Measurements from ENCODE around the gene NAA35. TPM values are rescaled to one million over a fixed set of nuclear protein-coding genes. Genes with fewer than 3 reads are reported as not detected.

Gene NAA35
- total and polyA plus RNA-seq, 7 donors: 13.7 to 36.8 (median 25.0) TPM

DNA sequence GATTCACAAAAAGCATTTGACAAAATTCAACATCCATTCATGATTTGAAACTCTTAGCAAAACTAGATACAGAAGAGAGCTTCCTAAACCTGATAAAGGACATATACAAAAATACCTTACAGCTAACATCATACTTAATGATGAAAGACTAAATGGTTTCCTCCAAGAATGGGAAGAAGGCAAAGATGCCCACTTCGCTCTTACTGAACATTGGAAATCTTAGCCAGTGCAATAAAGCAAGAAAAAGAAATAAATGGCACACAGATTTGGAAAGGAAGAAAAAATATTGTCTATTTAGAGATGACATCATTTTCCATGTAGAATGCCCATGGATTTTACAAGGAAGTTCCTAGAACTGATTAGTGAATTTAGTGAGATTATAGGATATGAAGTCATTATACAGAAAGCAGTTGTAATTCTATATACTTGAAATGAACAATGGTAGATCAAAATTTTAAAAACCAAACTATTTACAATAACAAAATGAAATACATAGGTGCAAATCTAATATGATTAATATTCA is 64.4 kb downstream of the NAA35 start:
- H3K9me3 ChIP-seq: no peaks in the 10 kb centered on the region
- TF ChIP-seq, protein P1, sequence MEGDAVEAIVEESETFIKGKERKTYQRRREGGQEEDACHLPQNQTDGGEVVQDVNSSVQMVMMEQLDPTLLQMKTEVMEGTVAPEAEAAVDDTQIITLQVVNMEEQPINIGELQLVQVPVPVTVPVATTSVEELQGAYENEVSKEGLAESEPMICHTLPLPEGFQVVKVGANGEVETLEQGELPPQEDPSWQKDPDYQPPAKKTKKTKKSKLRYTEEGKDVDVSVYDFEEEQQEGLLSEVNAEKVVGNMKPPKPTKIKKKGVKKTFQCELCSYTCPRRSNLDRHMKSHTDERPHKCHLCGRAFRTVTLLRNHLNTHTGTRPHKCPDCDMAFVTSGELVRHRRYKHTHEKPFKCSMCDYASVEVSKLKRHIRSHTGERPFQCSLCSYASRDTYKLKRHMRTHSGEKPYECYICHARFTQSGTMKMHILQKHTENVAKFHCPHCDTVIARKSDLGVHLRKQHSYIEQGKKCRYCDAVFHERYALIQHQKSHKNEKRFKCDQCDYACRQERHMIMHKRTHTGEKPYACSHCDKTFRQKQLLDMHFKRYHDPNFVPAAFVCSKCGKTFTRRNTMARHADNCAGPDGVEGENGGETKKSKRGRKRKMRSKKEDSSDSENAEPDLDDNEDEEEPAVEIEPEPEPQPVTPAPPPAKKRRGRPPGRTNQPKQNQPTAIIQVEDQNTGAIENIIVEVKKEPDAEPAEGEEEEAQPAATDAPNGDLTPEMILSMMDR (IDR thresholded peaks at IDR 0.05): no peak
- WGBS, 3 donors: 94 to 100% (median 100%) methylated on average over 1 of the region's 1 CpG
- intact Hi-C loops (cut with DNase I): no loop called here
- DNase-seq: no peak
- H3K4me1 ChIP-seq: no peaks in the 10 kb centered on the region
- no peak for ATAC-seq
- H3K27ac ChIP-seq: no peak overlapping the region
- peaks cover 3 to 82% of the 10 kb centered on the region in 2 donors for H3K36me3 ChIP-seq (ENCODE audit: insufficient read depth in 1 of 2, low read depth in 1 of 2)
- H3K4me3 ChIP-seq: no peak overlapping the region
- H3K27me3 ChIP-seq (ENCODE audit: insufficient read depth in 3 of 3, low read length in 2 of 3): no peaks in the 10 kb centered on the region

DNA sequence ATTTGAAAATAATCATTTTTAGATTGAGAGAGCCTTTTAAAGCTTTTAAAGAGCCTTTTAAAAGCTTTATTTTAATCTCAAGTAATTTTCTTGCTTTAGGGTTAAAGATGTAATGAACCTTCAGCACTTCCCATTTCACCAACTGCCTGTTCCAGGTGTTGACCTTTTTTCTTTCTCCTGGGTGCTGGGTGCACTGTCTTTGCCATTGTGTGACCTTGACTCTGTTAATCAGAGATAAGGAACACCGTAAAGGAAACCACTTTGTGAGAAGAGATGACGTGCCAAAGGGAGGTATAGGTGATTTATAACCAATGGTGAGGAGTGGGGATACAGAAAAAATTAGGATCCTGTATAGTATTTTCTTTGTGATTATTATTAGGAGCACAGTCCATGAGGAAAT is 68.2 kb downstream of the NAA35 start:
- Histone ChIP-seq H3K4me3 (no peak overlapping the region), H3K36me3 (ENCODE audit: insufficient read depth in 1 of 2, low read depth in 1 of 2) (peaks cover 5 to 96% of the 10 kb centered on the region in 2 donors), H3K27me3 (ENCODE audit: insufficient read depth in 3 of 3, low read length in 2 of 3) (no peaks in the 10 kb centered on the region), H3K9me3 (no peaks in the 10 kb centered on the region), H3K27ac (no peak overlapping the region), H3K4me1 (no peaks in the 10 kb centered on the region)
- DNase-seq: no peak
- intact Hi-C loops (cut with DNase I): no loop called here
- TF ChIP-seq, protein P1 (IDR thresholded peaks at IDR 0.05): no peak
- WGBS, 3 donors: 83 to 89% (median 88%) methylated on average over 2 of the region's 2 CpGs
- ATAC-seq: no peak

DNA sequence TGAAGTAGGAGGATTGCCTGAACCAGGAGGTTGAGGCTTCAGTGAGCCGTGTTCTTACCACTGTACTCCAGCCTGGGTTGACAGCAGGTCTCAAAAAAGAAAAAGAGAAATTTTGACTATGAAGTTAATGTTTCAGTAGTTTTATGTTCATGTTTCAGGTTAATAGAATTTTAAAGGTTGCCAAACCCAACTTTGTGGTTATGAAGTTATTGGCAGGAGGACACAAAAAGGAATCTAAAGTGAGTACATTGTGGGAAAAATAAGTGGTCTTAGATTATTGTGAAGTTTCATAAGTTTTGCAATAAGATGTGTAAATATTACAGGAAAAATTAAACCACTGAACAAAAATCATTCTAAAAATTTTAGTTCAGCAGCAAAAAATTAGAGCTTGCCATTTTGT is 79.8 kb downstream of the NAA35 start:
- 98 to 100% (median 100%) methylated on average over 1 of the region's 1 CpG for WGBS, 3 donors
- H3K27me3 ChIP-seq (ENCODE audit: insufficient read depth in 3 of 3, low read length in 2 of 3): no peaks in the 10 kb centered on the region
- no peak overlapping the region for H3K27ac ChIP-seq
- no peaks in the 10 kb centered on the region for H3K4me1 ChIP-seq
- no peak for DNase-seq
- no peak for ATAC-seq
- intact Hi-C loops (cut with DNase I): no loop called here
- no peak overlapping the region for H3K4me3 ChIP-seq
- H3K36me3 ChIP-seq (ENCODE audit: insufficient read depth in 1 of 2, low read depth in 1 of 2): peaks cover 5 to 95% of the 10 kb centered on the region in 2 donors
- no peaks in the 10 kb centered on the region for H3K9me3 ChIP-seq
- TF ChIP-seq, protein P1 (IDR thresholded peaks at IDR 0.05): no peak

DNA sequence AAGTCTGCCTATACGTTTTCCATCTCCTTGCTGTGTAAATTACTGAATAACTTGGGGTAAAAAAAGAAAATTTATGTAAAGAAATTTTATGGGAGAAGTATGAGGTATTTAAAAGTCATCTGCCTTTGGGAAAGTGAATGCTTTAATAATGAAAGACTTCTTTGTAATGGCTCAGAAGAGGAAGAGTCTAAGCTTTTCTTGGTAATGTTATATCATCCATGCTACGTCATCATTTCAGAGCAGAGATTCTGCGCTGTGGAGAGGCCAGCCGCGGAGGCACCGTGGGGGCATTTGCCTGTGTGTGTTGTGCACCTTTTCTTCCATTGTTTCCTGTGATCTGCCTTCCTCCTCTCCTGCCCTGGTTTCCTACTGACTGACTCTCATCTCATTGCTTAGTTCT is 80.2 kb downstream of the NAA35 start:
- no peak for DNase-seq
- no peaks in the 10 kb centered on the region for H3K4me1 ChIP-seq
- H3K27me3 ChIP-seq (ENCODE audit: insufficient read depth in 3 of 3, low read length in 2 of 3): no peaks in the 10 kb centered on the region
- intact Hi-C loops (cut with DNase I): no loop called here
- no peak overlapping the region for H3K27ac ChIP-seq
- peaks cover 5 to 99% of the 10 kb centered on the region in 2 donors for H3K36me3 ChIP-seq (ENCODE audit: insufficient read depth in 1 of 2, low read depth in 1 of 2)
- 90 to 93% (median 91%) methylated on average over 6 of the region's 6 CpGs for WGBS, 3 donors
- H3K9me3 ChIP-seq: no peaks in the 10 kb centered on the region
- no peak overlapping the region for H3K4me3 ChIP-seq
- no peak for ATAC-seq
- TF ChIP-seq, protein P1 (IDR thresholded peaks at IDR 0.05): no peak

DNA sequence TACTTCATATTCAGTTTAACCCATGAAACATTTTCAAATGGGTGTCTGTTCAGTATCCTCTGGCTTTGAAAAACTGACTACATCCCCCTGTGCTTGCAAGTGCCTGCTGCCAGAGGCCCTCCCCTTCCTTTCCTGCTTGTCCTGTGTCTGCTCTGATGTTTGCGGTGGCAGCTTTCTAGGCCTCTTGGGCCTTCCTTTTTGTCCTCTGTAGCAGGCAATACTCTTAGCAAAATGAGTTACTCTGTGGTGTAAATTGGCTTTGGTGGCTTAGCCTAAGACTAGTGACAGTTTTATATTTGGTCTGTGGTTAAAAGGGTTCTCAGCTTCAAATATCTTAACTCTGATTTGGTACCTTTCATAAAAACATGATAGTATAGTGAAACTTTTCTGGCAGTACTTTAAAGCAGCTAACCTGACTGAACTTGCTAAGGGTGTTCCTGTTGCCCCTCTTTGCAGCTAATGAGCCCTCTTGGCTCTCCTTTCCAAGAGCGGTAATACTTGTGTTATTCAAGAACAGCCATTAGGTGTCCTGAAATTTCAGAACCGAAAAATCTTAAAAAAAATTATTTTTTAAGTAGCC is 81.8 kb downstream of the NAA35 start:
- no peaks in the 10 kb centered on the region for H3K27me3 ChIP-seq (ENCODE audit: insufficient read depth in 3 of 3, low read length in 2 of 3)
- intact Hi-C loops (cut with DNase I): no loop called here
- DNase-seq (no peak), ATAC-seq (no peak)
- peaks cover 0 to 98% of the 10 kb centered on the region in 2 donors for H3K36me3 ChIP-seq (ENCODE audit: insufficient read depth in 1 of 2, low read depth in 1 of 2)
- H3K4me1 ChIP-seq: no peaks in the 10 kb centered on the region
- TF ChIP-seq, protein P1 (IDR thresholded peaks at IDR 0.05): no peak
- WGBS, 3 donors: 74 to 78% (median 77%) methylated on average over 3 of the region's 3 CpGs
- H3K4me3 ChIP-seq: no peak overlapping the region
- H3K27ac ChIP-seq: no peak overlapping the region
- no peaks in the 10 kb centered on the region for H3K9me3 ChIP-seq
